CD14-positive monocyte (primary cell): ENCODE results near the gene UBR3. TPM values are rescaled to one million over a fixed set of nuclear protein-coding genes. Genes with fewer than 3 reads are reported as not detected.
"Not testable (repeated sequence)": the region's sequence is repeated elsewhere in the genome, so short reads cannot be mapped to it uniquely, and the experiment has no call there.

Experiments used
- DNase-seq, 3 donors: peaks; one replicate each; pipeline ENCODE4 v3.0.0-alpha.2; 2011 to 2022
- H2AFZ ChIP-seq: 2 replicates; pipeline ENCODE4 v1.6.0; 2012; ENCODE audit warnings: mild to moderate bottlenecking, low read depth, low read length, inconsistent platforms; ENCODE audit not compliant: insufficient read depth, poor library complexity, severe bottlenecking
- H3K27ac ChIP-seq, 2 donors: 1 replicate in 1 of 2; 2 replicates in 1 of 2; pipeline ENCODE4 v1.5.1; 2012 to 2013; ENCODE audit warnings: low read length in 2 of 2, control low read depth in 1 of 2, inconsistent platforms in 1 of 2, low read depth in 1 of 2, mild to moderate bottlenecking in 1 of 2
- H3K27me3 ChIP-seq, 2 donors: one replicate each; pipeline versions ENCODE4 v1.6.0 to v1.6.1; 2011 to 2013; ENCODE audit warnings: low read length in 2 of 2; ENCODE audit not compliant: control insufficient read depth in 2 of 2, insufficient read depth in 2 of 2
- H3K36me3 ChIP-seq, 2 donors: replicated peaks in 1 of 2; 1 replicate in 1 of 2; 2 replicates in 1 of 2; pipeline versions ENCODE4 v1.5.1 to v1.6.1; 2012 to 2013; ENCODE audit warnings: low read length in 2 of 2, control low read depth in 1 of 2, inconsistent platforms in 1 of 2, mild to moderate bottlenecking in 1 of 2; ENCODE audit not compliant: insufficient read depth in 2 of 2, control insufficient read depth in 1 of 2
- H3K4me1 ChIP-seq, 2 donors: 1 replicate in 1 of 2; 2 replicates in 1 of 2; pipeline versions ENCODE4 v1.5.1 to v1.6.1; 2012 to 2013; ENCODE audit warnings: low read length in 2 of 2, control low read depth in 1 of 2, inconsistent platforms in 1 of 2, mild to moderate bottlenecking in 1 of 2, moderate library complexity in 1 of 2; ENCODE audit not compliant: insufficient read depth in 2 of 2, control insufficient read depth in 1 of 2
- H3K4me2 ChIP-seq: replicated peaks from 2 replicates; pipeline ENCODE3; 2012; ENCODE audit warnings: low read length, moderate library complexity, mild to moderate bottlenecking; ENCODE audit not compliant: poor library complexity, severe bottlenecking; ENCODE audit errors: extremely low read depth
- H3K4me3 ChIP-seq, 3 experiments: fragments of 200-600 bp in 1 of 3; sonication (generic) in 1 of 3; replicated peaks in 1 of 3; 1 replicate in 2 of 3; 2 replicates in 1 of 3; pipeline ENCODE4 v1.5.1; 2011 to 2013; ENCODE audit warnings: low read length in 3 of 3, mild to moderate bottlenecking in 3 of 3, control low read depth in 2 of 3, low read depth in 2 of 3, inconsistent platforms in 1 of 3, moderate library complexity in 1 of 3
- H3K79me2 ChIP-seq: 2 replicates; pipeline ENCODE4 v1.6.0; 2012; ENCODE audit warnings: mild to moderate bottlenecking, control low read depth, inconsistent platforms, low read length, moderate library complexity; ENCODE audit not compliant: insufficient read depth
- H3K9ac ChIP-seq: 2 replicates; pipeline ENCODE4 v1.6.0; 2017; ENCODE audit warnings: low read length, mild to moderate bottlenecking; ENCODE audit not compliant: insufficient read depth, poor library complexity, severe bottlenecking
- H3K9me3 ChIP-seq, 2 donors: replicated peaks in 1 of 2; 1 replicate in 1 of 2; 2 replicates in 1 of 2; pipeline versions ENCODE4 v1.5.1 to v1.6.1; 2012 to 2013; ENCODE audit warnings: low read length in 2 of 2, control low read depth in 1 of 2; ENCODE audit not compliant: control insufficient read depth in 1 of 2, insufficient read depth in 1 of 2
- H4K20me1 ChIP-seq: 2 replicates; pipeline ENCODE4 v1.6.0; 2012; ENCODE audit warnings: mild to moderate bottlenecking, low read length, control low read depth, moderate library complexity; ENCODE audit not compliant: insufficient read depth
- H3K27ac Mint-ChIP-seq, 7 donors: one replicate each; pipeline ENCODE4 v1.8.0; 2020; ENCODE audit warnings: mild to moderate bottlenecking in 7 of 7, mixed read lengths in 7 of 7, moderate library complexity in 6 of 7, inconsistent platforms in 2 of 7
- H3K27me3 Mint-ChIP-seq, 3 donors: one replicate each; pipeline ENCODE4 v1.8.0; 2021 to 2022; ENCODE audit warnings: low read depth in 3 of 3, mild to moderate bottlenecking in 3 of 3, mixed read lengths in 3 of 3, moderate library complexity in 3 of 3, inconsistent platforms in 1 of 3
- H3K36me3 Mint-ChIP-seq, 2 donors: one replicate each; pipeline ENCODE4 v1.8.0; 2020; ENCODE audit warnings: mixed read lengths in 2 of 2, inconsistent platforms in 1 of 2, mild to moderate bottlenecking in 1 of 2
- H3K4me1 Mint-ChIP-seq: one replicate; pipeline ENCODE4 v1.8.0; 2020; ENCODE audit warnings: mild to moderate bottlenecking, mixed read lengths
- H3K4me3 Mint-ChIP-seq, 2 donors: one replicate each; pipeline ENCODE4 v1.8.0; 2020; ENCODE audit warnings: mild to moderate bottlenecking in 2 of 2, mixed read lengths in 2 of 2, moderate library complexity in 1 of 2
- H3K9me3 Mint-ChIP-seq, 7 donors: one replicate each; pipeline ENCODE4 v1.8.0; 2020 to 2022; ENCODE audit warnings: mixed read lengths in 7 of 7, mild to moderate bottlenecking in 6 of 7, moderate library complexity in 6 of 7, inconsistent platforms in 2 of 7
- CTCF ChIP-seq: fragments of 200-600 bp; IDR thresholded peaks from one replicate; pipeline ENCODE4 v1.8.0; 2022; ENCODE audit warnings: antibody characterized with exemption, mild to moderate bottlenecking
- WGBS: methylation state at CpG from one replicate; pipeline ENCODE4 v1.1.5; 2013; ENCODE audit warnings: missing lambda C conversion rate; ENCODE audit not compliant: insufficient coverage; 5-methylcytosine and 5-hydroxymethylcytosine counted together
- intact Hi-C, 2 donors: fragments of 100-400 bp; cut with micrococcal nuclease; formaldehyde crosslinking; loops; one replicate each; pipeline versions ENCODE4 v1.15.0 to v1.15.1; 2023
- polyA plus RNA-seq, 3 donors: library from polyadenylated mRNA; depleted of rRNA in 1 of 3; unstranded in 2 of 3; stranded (reverse) in 1 of 3; fragments of 300-500 nt in 2 of 3; fragments of >200 nt in 1 of 3; fragmentation: Illumina TruSeq in 2 of 3; gene quantifications; 1 replicate in 2 of 3; 2 replicates in 1 of 3; pipeline ENCODE4 v1.2.3, GENCODE V29; 2012 to 2021
- small RNA-seq: library from RNA; depleted of rRNA; stranded (forward); fragments of <200 nt; gene quantifications from one replicate; pipeline ENCODE3, GENCODE V24; 2012; ENCODE audit warnings: low read depth; ENCODE audit not compliant: insufficient read length

The UBR3 gene
- polyA plus RNA-seq, 3 donors: 4.3 to 10.7 (median 4.7) TPM

GRCh38 chr2:170123593-170123992 lies 296.3 kb downstream of the UBR3 start:
- no peak overlapping the region for H3K4me3 ChIP-seq
- no peaks in the 10 kb centered on the region for H3K27me3 ChIP-seq
- WGBS: no CpG with 5 or more reads among the region's 2 CpGs
- Mint-ChIP-seq H3K4me3 (no peak overlapping the region), H3K27me3 (peaks cover 5 to 8% (median 6%) of the 10 kb centered on the region in 3 donors), H3K9me3 (peaks cover 0 to 30% (median 8%) of the 10 kb centered on the region in 7 donors), H3K4me1 (no peaks in the 10 kb centered on the region), H3K36me3 (no peaks in the 10 kb centered on the region), H3K27ac (no peak overlapping the region)
- H3K79me2 ChIP-seq: no peaks in the 10 kb centered on the region
- peaks cover 0 to 9% of the 10 kb centered on the region in 2 donors for H3K9me3 ChIP-seq
- DNase-seq: no peak
- H3K9ac ChIP-seq: no peak overlapping the region
- no peaks in the 10 kb centered on the region for H3K4me1 ChIP-seq
- H2AFZ ChIP-seq: no peak overlapping the region
- TF ChIP-seq CTCF: no peak
- no peaks in the 10 kb centered on the region for H3K36me3 ChIP-seq
- H3K4me2 ChIP-seq: no peak overlapping the region
- no peak overlapping the region for H3K27ac ChIP-seq
- intact Hi-C loops: no loop called here
- H4K20me1 ChIP-seq: no peaks in the 10 kb centered on the region

GRCh38 chr2:170126138-170126728 lies 299.0 kb downstream of the UBR3 start:
- H3K27me3 Mint-ChIP-seq, H3K4me1 Mint-ChIP-seq, H3K4me2 ChIP-seq, H3K4me3 Mint-ChIP-seq, H3K36me3 ChIP-seq, H3K9me3 ChIP-seq, H3K79me2 ChIP-seq, H3K9ac ChIP-seq, H2AFZ ChIP-seq, DNase-seq, H3K4me3 ChIP-seq, H3K27ac Mint-ChIP-seq, intact Hi-C loops, H4K20me1 ChIP-seq, H3K4me1 ChIP-seq, H3K27ac ChIP-seq, H3K36me3 Mint-ChIP-seq, H3K27me3 ChIP-seq: not testable (repeated sequence)
- H3K9me3 Mint-ChIP-seq: peaks cover 0 to 20% (median 10%) of the 10 kb centered on the region in 7 donors
- WGBS: 96% methylated on average over 5 of the region's 8 CpGs

Small RNAs within 50 kb of the gene (small RNA-seq; reads per million reads assigned to genes)
- gene RNU6-1006P: not detected

Other genes with a start within 250 kb of the UBR3 start
- 10 to 100 TPM; 21.0 to 34.4 (median 21.3) TPM for gene PPIG, start 243.1 kb upstream of the UBR3 start, polyA plus RNA-seq
- not detected for gene CFAP210, start 133.0 kb upstream of the UBR3 start, polyA plus RNA-seq
- 1 to 10 TPM in 1 of 3 donors, under 1 TPM in 2; 0.53 to 1.2 (median 0.74) TPM for gene PHOSPHO2, start 133.0 kb upstream of the UBR3 start, polyA plus RNA-seq
- gene KLHL23, start 93.6 kb upstream of the UBR3 start, polyA plus RNA-seq: under 1 TPM; 0.11 to 0.13 (median 0.12) TPM
- 10 to 100 TPM; 32.6 to 88.7 (median 60.2) TPM for gene SSB, start 28.6 kb upstream of the UBR3 start, polyA plus RNA-seq
- gene METTL5, start 2.5 kb upstream of the UBR3 start, polyA plus RNA-seq: 10 to 100 TPM; 11.1 to 60.8 (median 51.0) TPM